ENCODE measurements around the gene TBC1D9B.

Gene TBC1D9B

GRCh38 chr5:179870952-179871351, 36.7 kb downstream of the TBC1D9B start:
- no peak for DNase-seq (ENCODE audit: extremely low read depth in 1 of 2, low read depth in 1 of 2)

GRCh38 chr5:179870403-179870903, 37.2 kb downstream of the TBC1D9B start:
- no peak for DNase-seq (ENCODE audit: extremely low read depth in 1 of 2, low read depth in 1 of 2)

GRCh38 chr5:179869641-179870402, 37.9 kb downstream of the TBC1D9B start:
- DNase-seq (ENCODE audit: extremely low read depth in 1 of 2, low read depth in 1 of 2), result no peak

GRCh38 chr5:179869101-179869500, 38.6 kb downstream of the TBC1D9B start:
- no peak for DNase-seq (ENCODE audit: extremely low read depth in 1 of 2, low read depth in 1 of 2)

GRCh38 chr5:179868541-179868940, 39.2 kb downstream of the TBC1D9B start:
- DNase-seq (ENCODE audit: extremely low read depth in 1 of 2, low read depth in 1 of 2), result no peak

- no peak for DNase-seq (ENCODE audit: extremely low read depth in 1 of 2, low read depth in 1 of 2)
Measured at GRCh38 chr5:179867476-179867875, 40.2 kb downstream of the TBC1D9B start.

- DNase-seq (ENCODE audit: extremely low read depth in 1 of 2, low read depth in 1 of 2), result no peak
Measured at GRCh38 chr5:179867079-179867465, 40.6 kb downstream of the TBC1D9B start.

- DNase-seq (ENCODE audit: extremely low read depth in 1 of 2, low read depth in 1 of 2), result peak in 1 of 2 donors; percentile 13
Measured at GRCh38 chr5:179866241-179867078, 41.2 kb downstream of the TBC1D9B start.

- no peak for DNase-seq (ENCODE audit: extremely low read depth in 1 of 2, low read depth in 1 of 2)
Measured at GRCh38 chr5:179865491-179866240, 42.0 kb downstream of the TBC1D9B start.

- no peak for DNase-seq (ENCODE audit: extremely low read depth in 1 of 2, low read depth in 1 of 2)
Measured at GRCh38 chr5:179864686-179865085, 43.0 kb downstream of the TBC1D9B start.

- no peak for DNase-seq (ENCODE audit: extremely low read depth in 1 of 2, low read depth in 1 of 2)
Measured at GRCh38 chr5:179863449-179864085, 44.1 kb downstream of the TBC1D9B start.

GRCh38 chr5:179862891-179863290, 44.8 kb downstream of the TBC1D9B start:
- DNase-seq (ENCODE audit: extremely low read depth in 1 of 2, low read depth in 1 of 2), result no peak

GRCh38 chr5:179862296-179862695, 45.4 kb downstream of the TBC1D9B start:
- no peak for DNase-seq (ENCODE audit: extremely low read depth in 1 of 2, low read depth in 1 of 2)

- DNase-seq (ENCODE audit: extremely low read depth in 1 of 2, low read depth in 1 of 2), result no peak
Measured at GRCh38 chr5:179860301-179860700, 47.4 kb downstream of the TBC1D9B start.

- DNase-seq (ENCODE audit: extremely low read depth in 1 of 2, low read depth in 1 of 2), result peak; percentile 87 to 90
Measured at GRCh38 chr5:179858586-179859427, 48.9 kb downstream of the TBC1D9B start, which contains the start of gene MRNIP. Gene MRNIP, minus strand, starts transcription at chr5:179858817. Its CDS starts 21 bp downstream, at chr5:179858796.

- DNase-seq (ENCODE audit: extremely low read depth in 1 of 2, low read depth in 1 of 2), result peak in 1 of 2 donors; percentile 17
Measured at GRCh38 chr5:179858241-179858585, 49.5 kb downstream of the TBC1D9B start.

- no peak for DNase-seq (ENCODE audit: extremely low read depth in 1 of 2, low read depth in 1 of 2)
Measured at GRCh38 chr5:179854356-179854755, 53.3 kb downstream of the TBC1D9B start.

- DNase-seq (ENCODE audit: extremely low read depth in 1 of 2, low read depth in 1 of 2), result no peak
Measured at GRCh38 chr5:179852993-179853547, 54.6 kb downstream of the TBC1D9B start.

GRCh38 chr5:179841621-179842020, 66.1 kb downstream of the TBC1D9B start:
- no peak for DNase-seq (ENCODE audit: extremely low read depth in 1 of 2, low read depth in 1 of 2)
